Neural progenitor cell (in vitro differentiated cells): Measurements from ENCODE around the gene ANXA11. TPM values are rescaled to one million over a fixed set of nuclear protein-coding genes. Genes with fewer than 3 reads are reported as not detected.

Experiments used
- DNase-seq: peaks from one replicate; pipeline ENCODE4 v3.0.0-alpha.2; 2016; ENCODE audit warnings: low spot score
- H2AFZ ChIP-seq: fragments of 200-600 bp; sonication (generic); replicated peaks from 2 replicates; pipeline ENCODE4 v1.6.1; 2016; ENCODE audit warnings: antibody characterized with exemption
- H3F3A ChIP-seq: fragments of 200-600 bp; sonication (generic); 2 replicates; pipeline ENCODE4 v1.6.1; 2016; ENCODE audit warnings: antibody characterized with exemption, low read depth
- H3K27ac ChIP-seq: fragments of 200-600 bp; sonication (generic); 2 replicates; pipeline ENCODE4 v1.5.1; 2016; ENCODE audit warnings: mild to moderate bottlenecking
- H3K27me3 ChIP-seq: fragments of 200-600 bp; sonication (generic); 2 replicates; pipeline ENCODE4 v1.6.1; 2016; ENCODE audit warnings: mild to moderate bottlenecking, moderate library complexity
- H3K36me3 ChIP-seq: fragments of 200-600 bp; sonication (generic); 2 replicates; pipeline ENCODE4 v1.5.1; 2016
- H3K4me1 ChIP-seq: fragments of 200-600 bp; sonication (generic); 2 replicates; pipeline ENCODE4 v1.6.1; 2016; ENCODE audit warnings: mixed run types
- H3K4me2 ChIP-seq: fragments of 200-600 bp; sonication (generic); 2 replicates; pipeline ENCODE4 v1.6.1; 2016
- H3K4me3 ChIP-seq: fragments of 200-600 bp; sonication (generic); 2 replicates; pipeline ENCODE4 v1.5.1; 2016
- H3K79me2 ChIP-seq: fragments of 200-600 bp; sonication (generic); 2 replicates; pipeline ENCODE4 v1.6.1; 2016; ENCODE audit warnings: low read depth
- H3K9ac ChIP-seq: fragments of 200-600 bp; sonication (generic); 2 replicates; pipeline ENCODE4 v1.6.1; 2016
- H3K9me3 ChIP-seq: fragments of 200-600 bp; sonication (generic); 2 replicates; pipeline ENCODE4 v1.5.1; 2016; ENCODE audit warnings: low read depth
- H4K20me1 ChIP-seq: fragments of 200-600 bp; sonication (generic); 2 replicates; pipeline ENCODE4 v1.6.1; 2016; ENCODE audit warnings: low read depth
- H3K27ac Mint-ChIP-seq: 3 replicates; pipeline ENCODE4 v1.8.0; 2021; ENCODE audit warnings: mixed read lengths
- H3K27me3 Mint-ChIP-seq: 2 replicates; pipeline ENCODE4 v1.8.0; 2022; ENCODE audit warnings: low read depth, mild to moderate bottlenecking, inconsistent platforms, moderate library complexity, mixed read lengths; ENCODE audit not compliant: insufficient read depth
- H3K36me3 Mint-ChIP-seq: 3 replicates; pipeline ENCODE4 v1.8.0; 2021; ENCODE audit warnings: mixed read lengths
- H3K4me1 Mint-ChIP-seq: 3 replicates; pipeline ENCODE4 v1.8.0; 2021; ENCODE audit warnings: mixed read lengths
- H3K4me3 Mint-ChIP-seq: 3 replicates; pipeline ENCODE4 v1.8.0; 2021; ENCODE audit warnings: mild to moderate bottlenecking, moderate library complexity, mixed read lengths
- H3K9me3 Mint-ChIP-seq: 3 replicates; pipeline ENCODE4 v1.8.0; 2020; ENCODE audit warnings: mixed read lengths
- EZH2 ChIP-seq: fragments of 200-600 bp; sonication (generic); IDR thresholded peaks from 2 replicates; pipeline ENCODE4 v1.6.1; 2017; ENCODE audit warnings: antibody characterized with exemption, mild to moderate bottlenecking, moderate library complexity
- EZH2phosphoT487 ChIP-seq: fragments of 200-600 bp; sonication (generic); IDR thresholded peaks from 2 replicates; pipeline ENCODE4 v1.6.1; 2017; ENCODE audit warnings: antibody characterized with exemption
- total RNA-seq: library from RNA; depleted of rRNA; stranded (reverse); fragments of >200 nt; gene quantifications from 2 replicates; pipeline ENCODE4 v1.2.3, GENCODE V29; 2015; ENCODE audit warnings: low replicate concordance
- TF ChIP-seq, protein P1 (sequence below): fragments of 200-600 bp; sonication (generic); IDR thresholded peaks from 2 replicates; pipeline ENCODE4 v1.5.1; 2017; ENCODE audit warnings: antibody characterized with exemption, mild to moderate bottlenecking

The ANXA11 gene
- total RNA-seq, 1 donor from 2014 or later = 2.7 TPM

DNA sequence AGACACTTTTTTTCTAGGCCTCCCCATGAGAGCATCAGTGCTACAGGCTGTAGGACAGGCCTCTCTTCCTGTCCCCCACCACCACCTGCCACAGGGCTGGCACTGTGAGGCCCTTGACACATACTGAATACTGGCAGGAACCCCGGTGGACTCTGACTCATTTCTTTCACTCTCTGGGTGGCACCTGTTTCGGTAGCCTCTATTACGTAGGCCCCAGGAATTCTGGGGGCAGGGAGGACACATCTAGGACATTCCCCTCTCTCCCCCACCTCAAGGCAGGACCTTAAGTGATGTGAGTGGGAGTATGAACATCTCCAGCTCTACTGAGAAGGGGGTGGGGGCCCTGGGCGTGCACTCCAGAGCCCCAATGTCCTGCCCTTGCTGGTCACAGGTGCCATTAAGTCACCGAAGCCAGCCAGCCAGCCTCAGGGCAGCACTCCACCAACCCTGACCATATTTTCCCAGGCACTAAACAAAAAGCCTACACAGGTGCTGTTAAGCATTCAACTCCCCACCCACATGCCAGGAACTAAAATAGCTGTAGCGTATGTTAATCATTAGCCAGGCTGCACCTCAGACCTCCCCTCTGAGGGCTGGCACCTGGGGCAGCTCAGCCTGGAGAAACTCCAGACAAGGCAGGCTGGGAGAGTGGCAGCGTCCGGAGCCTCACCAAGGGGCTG is 8.9 kb downstream of the ANXA11 start:
- Histone ChIP-seq H3K9ac (no peak overlapping the region), H3K79me2 (no peaks in the 10 kb centered on the region), H3K4me2 (no peak overlapping the region), H3K4me3 (no peak overlapping the region), H3K4me1 (peaks cover 11% of the 10 kb centered on the region), H3K9me3 (no peaks in the 10 kb centered on the region), H3F3A (no peaks in the 10 kb centered on the region), H4K20me1 (no peaks in the 10 kb centered on the region), H3K27ac (no peak overlapping the region), H3K27me3 (no peaks in the 10 kb centered on the region), H2AFZ (no peak overlapping the region), H3K36me3 (no peaks in the 10 kb centered on the region)
- Mint-ChIP-seq H3K27ac (no peak overlapping the region), H3K36me3 (no peaks in the 10 kb centered on the region), H3K9me3 (peaks cover 5% of the 10 kb centered on the region), H3K27me3 (peaks cover 2% of the 10 kb centered on the region), H3K4me3 (no peak overlapping the region), H3K4me1 (no peaks in the 10 kb centered on the region)
- DNase-seq = no peak
- TF ChIP-seq EZH2phosphoT487 (no peak), EZH2 (no peak)
- TF ChIP-seq, protein P1, sequence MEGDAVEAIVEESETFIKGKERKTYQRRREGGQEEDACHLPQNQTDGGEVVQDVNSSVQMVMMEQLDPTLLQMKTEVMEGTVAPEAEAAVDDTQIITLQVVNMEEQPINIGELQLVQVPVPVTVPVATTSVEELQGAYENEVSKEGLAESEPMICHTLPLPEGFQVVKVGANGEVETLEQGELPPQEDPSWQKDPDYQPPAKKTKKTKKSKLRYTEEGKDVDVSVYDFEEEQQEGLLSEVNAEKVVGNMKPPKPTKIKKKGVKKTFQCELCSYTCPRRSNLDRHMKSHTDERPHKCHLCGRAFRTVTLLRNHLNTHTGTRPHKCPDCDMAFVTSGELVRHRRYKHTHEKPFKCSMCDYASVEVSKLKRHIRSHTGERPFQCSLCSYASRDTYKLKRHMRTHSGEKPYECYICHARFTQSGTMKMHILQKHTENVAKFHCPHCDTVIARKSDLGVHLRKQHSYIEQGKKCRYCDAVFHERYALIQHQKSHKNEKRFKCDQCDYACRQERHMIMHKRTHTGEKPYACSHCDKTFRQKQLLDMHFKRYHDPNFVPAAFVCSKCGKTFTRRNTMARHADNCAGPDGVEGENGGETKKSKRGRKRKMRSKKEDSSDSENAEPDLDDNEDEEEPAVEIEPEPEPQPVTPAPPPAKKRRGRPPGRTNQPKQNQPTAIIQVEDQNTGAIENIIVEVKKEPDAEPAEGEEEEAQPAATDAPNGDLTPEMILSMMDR = no peak

DNA sequence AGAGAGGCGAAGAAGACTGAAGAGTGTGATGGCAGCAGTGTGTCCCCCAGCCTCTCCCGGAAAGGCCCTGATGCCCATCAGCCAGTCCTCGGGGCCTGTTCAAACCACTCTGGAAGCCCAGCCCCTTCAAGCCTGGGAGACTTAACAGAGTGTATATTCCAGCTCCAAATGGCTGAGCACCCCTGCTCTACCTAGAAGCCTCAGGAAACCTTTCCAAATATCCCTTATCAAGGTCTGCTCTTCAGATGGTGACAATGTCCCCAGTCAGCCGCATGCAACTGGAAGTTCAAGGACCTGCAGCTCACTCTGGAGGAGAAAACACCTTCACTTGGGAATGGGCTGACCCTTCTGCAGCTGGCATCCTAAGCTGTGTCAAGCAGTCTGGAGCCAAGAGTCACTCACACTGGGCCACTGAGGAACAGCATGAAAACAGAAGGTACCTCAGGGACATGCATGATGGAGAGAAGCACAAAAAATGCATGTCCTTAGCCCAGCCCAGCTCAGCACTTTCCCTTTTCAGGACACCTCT is 10.2 kb downstream of the ANXA11 start:
- Mint-ChIP-seq H3K27ac (no peak overlapping the region), H3K4me3 (no peak overlapping the region), H3K4me1 (no peaks in the 10 kb centered on the region), H3K27me3 (no peaks in the 10 kb centered on the region), H3K9me3 (peaks cover 7% of the 10 kb centered on the region), H3K36me3 (no peaks in the 10 kb centered on the region)
- Histone ChIP-seq H3K27me3 (no peaks in the 10 kb centered on the region), H3K79me2 (no peaks in the 10 kb centered on the region), H3K9me3 (no peaks in the 10 kb centered on the region), H3K27ac (no peak overlapping the region), H3K36me3 (no peaks in the 10 kb centered on the region), H2AFZ (no peak overlapping the region), H4K20me1 (no peaks in the 10 kb centered on the region), H3K9ac (no peak overlapping the region), H3K4me3 (no peak overlapping the region), H3K4me2 (no peak overlapping the region), H3K4me1 (peaks cover 11% of the 10 kb centered on the region), H3F3A (no peaks in the 10 kb centered on the region)
- TF ChIP-seq EZH2phosphoT487 (no peak), EZH2 (no peak)
- TF ChIP-seq, protein P1 = no peak
- no peak for DNase-seq

- no peak overlapping the region for H3K4me3 ChIP-seq
- H3K4me1 ChIP-seq = peaks cover 11% of the 10 kb centered on the region
- H3K36me3 Mint-ChIP-seq = no peaks in the 10 kb centered on the region
- H3K4me2 ChIP-seq = no peak overlapping the region
- H3K27me3 ChIP-seq = no peaks in the 10 kb centered on the region
- no peak overlapping the region for H3K4me3 Mint-ChIP-seq
- no peaks in the 10 kb centered on the region for H3F3A ChIP-seq
- no peaks in the 10 kb centered on the region for H3K36me3 ChIP-seq
- H3K9me3 ChIP-seq = no peaks in the 10 kb centered on the region
- H3K27me3 Mint-ChIP-seq = peaks cover 2% of the 10 kb centered on the region
- H3K27ac Mint-ChIP-seq = no peak overlapping the region
- no peaks in the 10 kb centered on the region for H4K20me1 ChIP-seq
- H3K4me1 Mint-ChIP-seq = no peaks in the 10 kb centered on the region
- H3K79me2 ChIP-seq = no peaks in the 10 kb centered on the region
- H3K9ac ChIP-seq = no peak overlapping the region
- peak; percentile 25 for DNase-seq
- TF ChIP-seq, protein P1 = no peak
- TF ChIP-seq EZH2phosphoT487 = no peak
- no peak for TF ChIP-seq EZH2
- peaks cover 7% of the 10 kb centered on the region for H3K9me3 Mint-ChIP-seq
- H3K27ac ChIP-seq = no peak overlapping the region
- H2AFZ ChIP-seq = no peak overlapping the region
These were observed 10.8 kb downstream of the ANXA11 start for GRCh38 chr10:80194373-80195045.
